NCI-H2227 treated with DMSO at 0.1 percent for 48 hours (cell line): ENCODE results near the gene KRTAP20-4.

Source experiments
- DNase-seq: peaks from one replicate; lab custom pipeline; 2025; lab: John Stamatoyannopoulos, UW

Gene KRTAP20-4

GRCh38 chr21:30652891-30653290 lies 32.5 kb downstream of the KRTAP20-4 start:
- DNase-seq: no peak

DNA sequence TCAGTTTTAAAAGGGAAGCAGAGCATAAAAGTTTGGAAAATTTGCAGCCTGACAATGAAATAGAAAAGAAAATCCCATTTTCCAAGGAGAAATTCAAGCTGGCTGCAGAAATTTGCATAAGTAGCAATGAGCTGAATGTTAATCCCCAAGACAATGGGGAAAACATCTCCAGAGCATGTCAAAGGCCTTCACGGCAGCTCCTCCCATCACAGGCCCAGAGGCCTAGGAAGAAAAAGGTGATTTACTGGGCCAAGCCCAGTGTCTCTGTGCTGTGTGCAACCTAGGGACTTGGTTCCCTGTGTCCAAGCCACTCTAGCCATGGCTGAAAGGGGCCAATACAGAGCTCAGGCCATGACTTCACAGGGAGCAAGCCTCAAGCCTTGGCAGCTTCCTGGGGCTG lies 48.3 kb downstream of the KRTAP20-4 start:
- DNase-seq: no peak
